Omental fat pad (tissue), 4 donors: ENCODE measurements around the gene RNF113B. TPM values are rescaled to one million over a fixed set of nuclear protein-coding genes. Genes with fewer than 3 reads are reported as not detected.

Experiments used
- ATAC-seq: fragments of 150-250 bp; one replicate; pipeline ENCODE4 v1.9.1; 2016; ENCODE audit warnings: mild to moderate bottlenecking, moderate library complexity; ENCODE audit not compliant: low FRiP score
- DNase-seq: peaks from one replicate; pipeline ENCODE4 v3.0.0-alpha.2; 2019; ENCODE audit warnings: low spot score
- total RNA-seq, 4 donors: library from RNA; depleted of rRNA; stranded (reverse); fragments of >200 nt; gene quantifications; one replicate each; pipeline ENCODE4 v1.1.0, GENCODE V29; 2016
- TF ChIP-seq, protein P1 (sequence below), 3 donors: fragments of 450-650 bp; IDR thresholded peaks; one replicate each; pipeline ENCODE4 v1.5.1; 2016 to 2017; ENCODE audit warnings: antibody characterized with exemption in 3 of 3, mild to moderate bottlenecking in 3 of 3, moderate library complexity in 2 of 3

Gene RNF113B
- total RNA-seq, 4 donors from 2014 or later, result not detected

DNA sequence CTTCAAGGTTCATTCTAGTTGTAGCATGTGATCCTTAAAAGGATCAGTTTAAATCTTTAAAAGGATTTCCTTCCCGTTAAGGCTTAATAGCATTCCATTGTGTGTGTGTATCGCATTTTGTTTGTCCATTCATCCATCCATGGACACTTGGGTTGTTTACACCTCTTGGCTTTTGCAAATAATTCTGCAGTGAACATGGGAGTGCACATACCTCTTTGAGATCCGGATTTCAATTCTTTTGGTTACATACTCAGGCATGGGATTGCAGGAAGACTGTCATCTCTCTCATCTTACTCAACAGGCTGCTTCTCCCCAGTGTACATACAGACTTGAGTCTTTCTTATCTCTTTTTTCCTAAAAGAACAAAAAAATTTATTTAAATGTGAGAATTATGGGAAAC is 1.2 kb downstream of the RNF113B start:
- TF ChIP-seq, protein P1, sequence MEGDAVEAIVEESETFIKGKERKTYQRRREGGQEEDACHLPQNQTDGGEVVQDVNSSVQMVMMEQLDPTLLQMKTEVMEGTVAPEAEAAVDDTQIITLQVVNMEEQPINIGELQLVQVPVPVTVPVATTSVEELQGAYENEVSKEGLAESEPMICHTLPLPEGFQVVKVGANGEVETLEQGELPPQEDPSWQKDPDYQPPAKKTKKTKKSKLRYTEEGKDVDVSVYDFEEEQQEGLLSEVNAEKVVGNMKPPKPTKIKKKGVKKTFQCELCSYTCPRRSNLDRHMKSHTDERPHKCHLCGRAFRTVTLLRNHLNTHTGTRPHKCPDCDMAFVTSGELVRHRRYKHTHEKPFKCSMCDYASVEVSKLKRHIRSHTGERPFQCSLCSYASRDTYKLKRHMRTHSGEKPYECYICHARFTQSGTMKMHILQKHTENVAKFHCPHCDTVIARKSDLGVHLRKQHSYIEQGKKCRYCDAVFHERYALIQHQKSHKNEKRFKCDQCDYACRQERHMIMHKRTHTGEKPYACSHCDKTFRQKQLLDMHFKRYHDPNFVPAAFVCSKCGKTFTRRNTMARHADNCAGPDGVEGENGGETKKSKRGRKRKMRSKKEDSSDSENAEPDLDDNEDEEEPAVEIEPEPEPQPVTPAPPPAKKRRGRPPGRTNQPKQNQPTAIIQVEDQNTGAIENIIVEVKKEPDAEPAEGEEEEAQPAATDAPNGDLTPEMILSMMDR (IDR thresholded peaks at IDR 0.05), result no peak
- ATAC-seq (no peak), DNase-seq (no peak)

DNA sequence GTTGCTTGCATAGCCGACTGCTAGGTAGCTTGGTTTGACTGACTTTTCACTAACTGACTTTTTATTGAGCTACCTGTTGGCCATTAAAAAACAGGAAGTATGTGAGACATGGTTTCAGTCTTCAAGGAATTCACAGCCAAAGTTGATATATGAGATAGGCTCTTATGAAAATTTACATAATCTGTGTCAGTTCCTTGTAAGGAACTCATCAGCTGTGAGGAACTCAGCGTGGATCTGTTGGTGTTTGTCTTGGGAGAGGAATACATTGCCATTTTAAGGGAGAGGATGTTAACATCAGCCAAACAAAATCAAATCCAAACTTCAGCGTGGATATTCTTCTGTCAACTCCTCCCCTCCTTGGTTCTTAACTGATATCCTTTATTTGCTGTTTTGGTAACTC is 2.0 kb downstream of the RNF113B start:
- no peak for DNase-seq
- TF ChIP-seq, protein P1 (IDR thresholded peaks at IDR 0.05), result no peak
- ATAC-seq, result no peak

DNA sequence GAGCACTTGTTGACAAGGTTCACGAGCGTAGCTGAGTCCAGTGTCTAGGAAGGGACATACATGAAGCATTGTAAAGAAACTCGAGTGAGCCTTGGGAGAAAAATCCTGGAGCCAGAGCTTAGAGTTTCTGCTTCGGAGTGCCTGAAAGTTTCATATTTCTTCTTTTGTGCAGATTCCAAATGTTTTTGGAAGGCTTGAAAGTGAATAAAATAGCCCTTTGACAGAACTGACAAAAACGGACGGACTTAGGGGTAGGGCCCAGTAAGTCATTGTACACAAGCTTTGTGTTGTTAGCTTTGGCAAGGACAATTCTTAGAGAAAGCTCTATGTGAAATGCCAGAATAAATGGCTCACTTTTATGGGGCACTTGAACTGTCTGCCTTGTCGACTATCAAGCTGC is 2.8 kb downstream of the RNF113B start:
- TF ChIP-seq, protein P1 (IDR thresholded peaks at IDR 0.05), result no peak
- DNase-seq (no peak), ATAC-seq (no peak)

DNA sequence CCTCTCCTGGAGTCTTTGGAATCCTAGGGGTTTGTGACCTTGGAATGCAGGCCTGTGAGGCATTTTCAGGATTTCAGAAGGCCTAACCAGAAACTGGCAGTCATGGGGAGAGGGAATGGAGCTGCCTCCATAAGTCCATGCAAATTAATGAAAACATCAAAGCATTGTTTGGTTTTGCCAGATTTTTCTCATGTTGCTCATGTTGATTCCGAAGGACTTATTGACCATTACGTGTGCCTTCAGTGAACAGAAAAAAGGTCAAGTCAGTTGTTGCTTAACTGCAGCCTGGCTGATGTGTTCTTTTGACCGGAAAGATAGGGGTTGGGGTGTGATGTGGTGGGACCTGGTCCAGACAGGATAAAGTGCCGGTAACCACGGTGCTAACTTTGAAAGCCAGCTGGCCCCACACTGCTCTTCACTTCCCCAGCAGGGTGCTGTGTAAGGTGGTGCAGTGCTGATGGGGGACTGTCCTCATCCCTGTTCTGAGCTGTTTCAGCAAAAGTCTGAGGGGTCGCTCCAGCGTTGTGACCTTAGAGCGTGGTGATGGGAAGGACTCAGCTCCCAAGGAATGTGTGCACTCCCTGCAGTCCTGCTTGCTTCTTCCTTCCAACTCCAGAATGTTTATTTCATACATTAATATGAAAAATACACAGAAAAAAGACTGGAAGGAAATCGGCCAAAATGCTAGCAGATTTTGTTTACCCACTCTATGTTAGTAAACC is 3.5 kb downstream of the RNF113B start:
- DNase-seq (no peak), ATAC-seq (peak; percentile 84)
- TF ChIP-seq, protein P1 (IDR thresholded peaks at IDR 0.05), result no peak

DNA sequence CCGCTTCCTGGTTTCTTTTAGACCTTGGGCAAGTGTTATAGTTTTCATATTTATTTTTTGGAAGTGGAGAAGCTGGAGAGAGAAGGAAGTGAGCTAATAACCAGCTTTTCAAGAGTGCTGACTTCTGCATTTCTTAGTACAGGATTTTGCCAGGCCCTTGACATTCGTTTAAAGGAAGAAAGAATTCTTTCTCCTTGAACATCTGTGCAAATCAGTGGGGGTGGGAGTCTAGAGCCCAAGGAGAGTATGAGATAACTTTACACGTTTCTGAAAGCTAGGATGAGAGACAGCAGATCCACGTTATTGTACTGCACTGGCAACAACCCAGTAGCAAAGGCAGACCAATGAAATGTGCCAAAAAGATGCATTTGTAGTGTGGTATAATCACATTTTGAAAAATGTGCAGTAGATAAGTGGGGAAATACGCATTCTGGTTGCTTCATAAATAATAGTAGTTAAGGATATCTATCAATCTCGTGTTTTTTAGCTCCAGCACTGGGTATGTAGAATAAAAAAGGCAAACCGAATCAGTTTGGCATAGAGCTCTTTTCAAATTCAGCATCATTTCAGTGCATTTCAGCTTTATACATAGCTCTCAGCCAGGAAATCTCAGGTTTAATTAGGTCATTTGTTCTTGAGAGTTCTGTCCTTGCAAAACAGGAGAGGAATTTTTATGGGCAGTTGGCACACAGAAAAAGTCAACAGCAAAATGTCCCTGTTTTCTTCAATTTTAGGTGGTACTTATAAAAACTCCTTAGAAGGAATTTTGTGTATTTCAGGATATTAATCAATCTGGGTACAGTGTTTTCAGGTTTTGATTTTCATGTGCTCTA is 4.3 kb downstream of the RNF113B start:
- TF ChIP-seq, protein P1 (IDR thresholded peaks at IDR 0.05), result no peak
- DNase-seq (no peak), ATAC-seq (peak; percentile 22)

DNA sequence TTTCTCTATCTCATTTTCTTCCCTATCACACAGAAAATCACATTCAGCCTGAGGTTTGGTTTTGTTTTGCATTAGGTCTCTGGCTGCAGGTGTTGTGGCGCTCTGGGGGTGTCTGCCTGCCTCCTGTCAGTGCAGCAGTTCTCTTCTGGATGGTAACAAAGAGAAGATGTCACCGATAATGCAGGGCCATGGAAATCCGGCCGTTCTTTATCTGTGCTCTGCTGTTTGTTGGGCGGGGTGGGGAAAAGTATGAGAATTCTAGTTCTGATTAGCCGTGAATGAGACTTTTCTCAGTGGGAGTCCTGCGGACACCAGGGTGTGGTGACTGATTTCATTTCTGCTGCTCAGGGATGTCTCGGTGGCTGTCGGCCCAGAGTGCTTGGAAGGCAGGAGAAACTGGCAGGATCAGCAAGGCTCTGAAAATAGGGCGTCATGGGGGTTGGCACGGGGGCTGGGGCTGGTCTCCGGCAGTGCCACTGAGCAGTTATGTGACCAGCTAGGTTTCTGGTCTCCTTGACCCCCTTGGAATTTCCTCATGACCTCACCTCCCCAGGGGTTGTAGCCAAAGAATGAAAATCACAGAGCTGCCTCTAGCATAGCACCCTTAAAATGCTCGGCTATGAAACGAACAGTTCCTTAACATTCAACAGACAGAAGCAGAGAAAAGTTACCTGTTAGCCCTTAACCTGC is 5.0 kb downstream of the RNF113B start:
- peak; percentile 42 for ATAC-seq
- no peak for DNase-seq
- TF ChIP-seq, protein P1 (IDR thresholded peaks at IDR 0.05), result no peak
